SK-N-SH (cell line): ENCODE results near the gene A2M. TPM values are rescaled to one million over a fixed set of nuclear protein-coding genes. Genes with fewer than 3 reads are reported as not detected.

Source experiments
- CTCF ChIA-PET: fragments of 300-600, 350-600 bp; formaldehyde crosslinking; extraction: SDS; loops from one replicate; lab custom pipeline; 2021; lab: Yijun Ruan, JAX
- POLR2A ChIA-PET: fragments of 350-600 bp; sonication (Branson Sonifier 250); formaldehyde crosslinking; extraction: SDS; loops from one replicate; lab custom pipeline; 2020; ENCODE audit warnings: antibody characterized with exemption, inconsistent platforms; lab: Yijun Ruan, JAX
- DNase-seq: peaks from one replicate; pipeline ENCODE4 v3.0.0; 2012
- H2AFZ ChIP-seq: fragments of 200-600 bp; sonication (generic); 2 replicates; pipeline ENCODE4 v1.8.1; 2016; ENCODE audit warnings: antibody characterized with exemption, mild to moderate bottlenecking, low read depth
- H3F3A ChIP-seq: fragments of 200-600 bp; sonication (generic); replicated peaks from 2 replicates; pipeline ENCODE3; 2016; ENCODE audit warnings: antibody characterized with exemption, mild to moderate bottlenecking; ENCODE audit not compliant: insufficient read depth
- H3K27ac ChIP-seq, 2 experiments: fragments of 200-500 bp in 1 of 2; fragments of 200-600 bp in 1 of 2; sonication (Bioruptor generic) in 1 of 2; sonication (generic), shearing (Covaris generic) in 1 of 2; 2 replicates each; pipeline versions ENCODE4 v1.5.1 to v1.6.1; 2014 to 2016; ENCODE audit warnings: low read depth in 2 of 2, inconsistent platforms in 1 of 2, low read length in 1 of 2, mild to moderate bottlenecking in 1 of 2, mixed read lengths in 1 of 2
- H3K27me3 ChIP-seq: fragments of 200-600 bp; sonication (generic), shearing (Covaris generic); 2 replicates; pipeline ENCODE4 v1.6.1; 2016; ENCODE audit warnings: mixed run types; ENCODE audit not compliant: insufficient read depth
- H3K36me3 ChIP-seq, 2 experiments: fragments of 200-500 bp in 1 of 2; fragments of 200-600 bp in 1 of 2; sonication (Bioruptor generic) in 1 of 2; sonication (generic) in 1 of 2; replicated peaks in 1 of 2; 2 replicates each; pipeline versions ENCODE3 to v1.5.1; 2014 to 2016; ENCODE audit warnings: low read length in 1 of 2, mild to moderate bottlenecking in 1 of 2; ENCODE audit not compliant: insufficient read depth in 2 of 2, control insufficient read depth in 1 of 2
- H3K4me1 ChIP-seq, 2 experiments: fragments of 200-500 bp in 1 of 2; fragments of 200-600 bp in 1 of 2; sonication (Bioruptor generic) in 1 of 2; sonication (generic), shearing (Covaris generic) in 1 of 2; 2 replicates each; pipeline versions ENCODE4 v1.5.1 to v1.6.1; 2014 to 2016; ENCODE audit warnings: low read depth in 1 of 2, low read length in 1 of 2, mixed run types in 1 of 2; ENCODE audit not compliant: insufficient read depth in 2 of 2, control insufficient read depth in 1 of 2
- H3K4me2 ChIP-seq: fragments of 200-600 bp; sonication (generic), shearing (Covaris generic); 2 replicates; pipeline ENCODE4 v1.6.1; 2017; ENCODE audit warnings: mixed run types
- H3K4me3 ChIP-seq, 2 experiments: fragments of 200-500 bp in 1 of 2; fragments of 200-600 bp in 1 of 2; sonication (Bioruptor generic) in 1 of 2; sonication (generic), shearing (Covaris generic) in 1 of 2; 2 replicates each; pipeline versions ENCODE4 v1.5.1 to v1.8.1; 2014 to 2016; ENCODE audit warnings: low read depth in 2 of 2, inconsistent platforms in 1 of 2, low read length in 1 of 2, mild to moderate bottlenecking in 1 of 2, mixed read lengths in 1 of 2, moderate library complexity in 1 of 2
- H3K79me2 ChIP-seq: fragments of 200-600 bp; sonication (generic); 2 replicates; pipeline ENCODE4 v1.8.1; 2017; ENCODE audit warnings: mild to moderate bottlenecking; ENCODE audit not compliant: insufficient read depth
- H3K9ac ChIP-seq: fragments of 200-600 bp; sonication (generic); 2 replicates; pipeline ENCODE4 v1.6.1; 2017; ENCODE audit warnings: mixed run types
- H3K9me2 ChIP-seq: fragments of 200-600 bp; sonication (generic); 2 replicates; pipeline ENCODE4 v1.6.1; 2017; ENCODE audit warnings: mixed run types
- H3K9me3 ChIP-seq: fragments of 200-600 bp; sonication (generic); 2 replicates; pipeline ENCODE4 v1.6.1; 2017; ENCODE audit warnings: mixed run types, mild to moderate bottlenecking, moderate library complexity
- H4K20me1 ChIP-seq: fragments of 200-600 bp; sonication (generic); 2 replicates; pipeline ENCODE4 v1.6.1; 2017; ENCODE audit warnings: mild to moderate bottlenecking, mixed run types; ENCODE audit not compliant: insufficient read depth
- CTCF ChIP-seq: fragments of 200-600 bp; sonication (generic); IDR thresholded peaks from 2 replicates; pipeline ENCODE4 v1.6.1; 2017; ENCODE audit warnings: antibody characterized with exemption, mild to moderate bottlenecking, moderate library complexity
- ELF1 ChIP-seq: IDR thresholded peaks from 2 replicates; pipeline ENCODE4 v1.4.0; 2012
- EP300 ChIP-seq, 2 experiments: IDR thresholded peaks; 2 replicates each; pipeline versions ENCODE4 v1.4.0 to v1.6.1; 2012; ENCODE audit warnings: borderline replicate concordance in 1 of 2, low read depth in 1 of 2, low read length in 1 of 2
- EZH2phosphoT487 ChIP-seq: fragments of 200-600 bp; sonication (generic); IDR thresholded peaks from 2 replicates; pipeline ENCODE4 v1.6.1; 2017; ENCODE audit warnings: low read depth, mixed run types, mild to moderate bottlenecking, antibody characterized with exemption, moderate library complexity, borderline replicate concordance
- GABPA ChIP-seq: IDR thresholded peaks from 2 replicates; pipeline ENCODE4 v1.4.0; 2012; ENCODE audit warnings: low read depth, mild to moderate bottlenecking
- JUND ChIP-seq: IDR thresholded peaks from 2 replicates; pipeline ENCODE4 v1.4.0; 2012
- MEF2A ChIP-seq: IDR thresholded peaks from 2 replicates; pipeline ENCODE4 v1.4.0; 2012; ENCODE audit warnings: low read depth, borderline replicate concordance
- MXI1 ChIP-seq: IDR thresholded peaks from 2 replicates; pipeline ENCODE4 v1.6.1; 2012; ENCODE audit warnings: mild to moderate bottlenecking, low read depth, low read length, improper control_type of control experiment
- POLR2AphosphoS5 ChIP-seq: IDR thresholded peaks from 2 replicates; pipeline ENCODE4 v1.6.1; 2012; ENCODE audit warnings: low read depth, low read length
- RAD21 ChIP-seq: IDR thresholded peaks from 2 replicates; pipeline ENCODE4 v1.6.1; 2012; ENCODE audit warnings: mild to moderate bottlenecking, low read length
- SMC3 ChIP-seq: IDR thresholded peaks from 2 replicates; pipeline ENCODE4 v1.6.1; 2012; ENCODE audit warnings: low read depth, low read length, improper control_type of control experiment
- TAF1 ChIP-seq: IDR thresholded peaks from 2 replicates; pipeline ENCODE4 v1.6.1; 2012; ENCODE audit warnings: low read depth, mild to moderate bottlenecking, low read length, moderate library complexity, borderline replicate concordance
- TCF12 ChIP-seq: IDR thresholded peaks from 2 replicates; pipeline ENCODE4 v1.4.0; 2012
- TEAD4 ChIP-seq: IDR thresholded peaks from 2 replicates; pipeline ENCODE4 v1.4.0; 2012; ENCODE audit warnings: mild to moderate bottlenecking, borderline replicate concordance; ENCODE audit not compliant: insufficient read depth
- YY1 ChIP-seq: IDR thresholded peaks from 2 replicates; pipeline ENCODE4 v1.4.0; 2012; ENCODE audit warnings: low read depth, mild to moderate bottlenecking
- WGBS: methylation state at CpG from one replicate; pipeline ENCODE4 v1.1.6; 2017; ENCODE audit warnings: low lambda C conversion rate; 5-methylcytosine and 5-hydroxymethylcytosine counted together
- polyA plus RNA-seq, 3 experiments: library from polyadenylated mRNA; depleted of rRNA; stranded (reverse); fragments of >200 nt; gene quantifications; 2 replicates each; pipeline ENCODE4 v1.2.3, GENCODE V29; 2012
- TF ChIP-seq, protein P1 (sequence below): IDR thresholded peaks from 2 replicates; pipeline ENCODE4; 2012
- TF ChIP-seq, protein P2 (sequence below): IDR thresholded peaks from 2 replicates; pipeline ENCODE4 v1.4.0; 2012; ENCODE audit warnings: low read depth
- TF ChIP-seq, protein P3 (sequence below): fragments of 150-350 bp; IDR thresholded peaks from 2 replicates; pipeline ENCODE4 v1.6.1; 2016; ENCODE audit warnings: mild to moderate bottlenecking, low read depth, low read length
- TF ChIP-seq, protein P4 (sequence below): IDR thresholded peaks from 2 replicates; pipeline ENCODE4 v1.4.0; 2012; ENCODE audit warnings: low read depth, borderline replicate concordance

Gene A2M
- polyA plus RNA-seq, 1 of the 3 experiments (the other 2 are of a cell fraction): not detected

- H3K4me2 ChIP-seq: no peak overlapping the region
- no peaks in the 10 kb centered on the region for H3K9me3 ChIP-seq
- no peaks in the 10 kb centered on the region for H3K36me3 ChIP-seq
- H3K27ac ChIP-seq: no peak overlapping the region
- CTCF ChIA-PET: interaction anchor here (1.2 to 1.7 kb wide), 4 partner anchors 9 to 352 kb away, joined by 3 to 7 read pairs (median 4); no protein-coding TSS in a partner anchor
- DNase-seq: no peak
- no peaks in the 10 kb centered on the region for H3K79me2 ChIP-seq
- WGBS: 81% methylated on average over 2 of the region's 2 CpGs
- no peaks in the 10 kb centered on the region for H4K20me1 ChIP-seq
- H3K4me1 ChIP-seq: no peaks in the 10 kb centered on the region
- POLR2A ChIA-PET: no interaction called here
- no peak for TF ChIP-seq MEF2A
- no peak for TF ChIP-seq JUND
- no peak for TF ChIP-seq EP300 (IDR thresholded peaks at IDR 0.05; ENCODE audit: borderline replicate concordance in 1 of 2, low read depth in 1 of 2, low read length in 1 of 2)
- no peak for TF ChIP-seq TEAD4
- no peak for TF ChIP-seq YY1
- TF ChIP-seq, protein P1, sequence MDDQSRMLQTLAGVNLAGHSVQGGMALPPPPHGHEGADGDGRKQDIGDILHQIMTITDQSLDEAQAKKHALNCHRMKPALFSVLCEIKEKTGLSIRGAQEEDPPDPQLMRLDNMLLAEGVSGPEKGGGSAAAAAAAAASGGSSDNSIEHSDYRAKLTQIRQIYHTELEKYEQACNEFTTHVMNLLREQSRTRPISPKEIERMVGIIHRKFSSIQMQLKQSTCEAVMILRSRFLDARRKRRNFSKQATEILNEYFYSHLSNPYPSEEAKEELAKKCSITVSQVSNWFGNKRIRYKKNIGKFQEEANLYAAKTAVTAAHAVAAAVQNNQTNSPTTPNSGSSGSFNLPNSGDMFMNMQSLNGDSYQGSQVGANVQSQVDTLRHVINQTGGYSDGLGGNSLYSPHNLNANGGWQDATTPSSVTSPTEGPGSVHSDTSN: no peak
- TF ChIP-seq, protein P2, sequence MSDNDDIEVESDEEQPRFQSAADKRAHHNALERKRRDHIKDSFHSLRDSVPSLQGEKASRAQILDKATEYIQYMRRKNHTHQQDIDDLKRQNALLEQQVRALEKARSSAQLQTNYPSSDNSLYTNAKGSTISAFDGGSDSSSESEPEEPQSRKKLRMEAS: no peak
- TF ChIP-seq, all 33 proteins: peak for 0
- Histone ChIP-seq H3K9ac (no peak overlapping the region), H3K4me3 (no peak overlapping the region), H3K9me2 (no peaks in the 10 kb centered on the region), H3K27me3 (no peaks in the 10 kb centered on the region), H2AFZ (no peak overlapping the region), H3F3A (no peaks in the 10 kb centered on the region)
Observed at GRCh38 chr12:9033265-9033887, 82.3 kb downstream of the A2M start.

DNA sequence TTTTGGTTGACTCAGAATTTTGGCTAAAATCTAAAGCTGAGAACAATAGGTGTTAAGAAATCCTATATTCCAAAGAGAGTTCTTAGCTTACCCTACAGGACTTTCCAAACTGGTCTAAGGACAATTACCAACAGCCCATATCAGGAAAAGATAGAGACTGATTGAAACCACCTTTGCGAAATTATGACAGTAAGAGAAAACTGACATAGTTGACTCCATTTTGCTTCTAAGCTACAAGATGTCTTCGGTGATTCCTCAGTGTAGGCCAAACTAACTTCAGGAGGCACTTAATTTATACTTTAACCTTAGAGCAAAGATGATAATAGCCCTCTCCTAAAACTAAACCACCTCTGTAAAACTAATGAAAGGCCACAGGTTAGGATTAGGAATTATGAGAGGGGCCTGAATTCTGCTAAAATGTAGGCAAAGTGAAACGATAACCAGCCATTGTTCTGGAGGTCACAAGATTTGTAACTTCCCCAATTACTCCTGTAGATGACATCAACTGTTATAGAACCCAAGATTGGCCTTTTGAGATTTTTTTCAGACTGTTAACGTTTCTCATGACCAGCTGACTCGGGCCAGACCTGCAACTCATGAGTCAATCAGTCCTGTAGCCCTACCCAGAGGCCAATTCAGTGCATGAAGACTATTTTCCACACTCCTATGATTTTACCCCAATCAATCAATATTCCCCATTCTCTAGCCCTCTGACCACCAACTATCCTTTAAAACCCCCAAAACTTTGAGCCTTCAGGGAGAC is 83.3 kb downstream of the A2M start:
- no peaks in the 10 kb centered on the region for H4K20me1 ChIP-seq
- no peaks in the 10 kb centered on the region for H3K27me3 ChIP-seq
- H3K36me3 ChIP-seq: no peaks in the 10 kb centered on the region
- WGBS: 57% methylated on average over 5 of the region's 5 CpGs
- ChIA-PET CTCF (interaction anchor here (1.0 to 1.4 kb wide), 3 partner anchors 10 to 351 kb away, joined by 3 to 4 read pairs (median 4); no protein-coding TSS in a partner anchor), POLR2A (no interaction called here)
- H3K4me3 ChIP-seq: no peak overlapping the region
- no peaks in the 10 kb centered on the region for H3K9me3 ChIP-seq
- H3K9ac ChIP-seq: no peak overlapping the region
- H3F3A ChIP-seq: no peaks in the 10 kb centered on the region
- DNase-seq: no peak
- no peak overlapping the region for H2AFZ ChIP-seq
- H3K4me1 ChIP-seq: no peaks in the 10 kb centered on the region
- no peaks in the 10 kb centered on the region for H3K9me2 ChIP-seq
- no peaks in the 10 kb centered on the region for H3K79me2 ChIP-seq
- no peak overlapping the region for H3K4me2 ChIP-seq
- no peak overlapping the region for H3K27ac ChIP-seq
- no peak for TF ChIP-seq JUND
- TF ChIP-seq, protein P3, sequence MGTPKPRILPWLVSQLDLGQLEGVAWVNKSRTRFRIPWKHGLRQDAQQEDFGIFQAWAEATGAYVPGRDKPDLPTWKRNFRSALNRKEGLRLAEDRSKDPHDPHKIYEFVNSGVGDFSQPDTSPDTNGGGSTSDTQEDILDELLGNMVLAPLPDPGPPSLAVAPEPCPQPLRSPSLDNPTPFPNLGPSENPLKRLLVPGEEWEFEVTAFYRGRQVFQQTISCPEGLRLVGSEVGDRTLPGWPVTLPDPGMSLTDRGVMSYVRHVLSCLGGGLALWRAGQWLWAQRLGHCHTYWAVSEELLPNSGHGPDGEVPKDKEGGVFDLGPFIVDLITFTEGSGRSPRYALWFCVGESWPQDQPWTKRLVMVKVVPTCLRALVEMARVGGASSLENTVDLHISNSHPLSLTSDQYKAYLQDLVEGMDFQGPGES: no peak
- no peak for TF ChIP-seq EZH2phosphoT487
- no peak for TF ChIP-seq MXI1
- no peak for TF ChIP-seq SMC3
- TF ChIP-seq, protein P4, sequence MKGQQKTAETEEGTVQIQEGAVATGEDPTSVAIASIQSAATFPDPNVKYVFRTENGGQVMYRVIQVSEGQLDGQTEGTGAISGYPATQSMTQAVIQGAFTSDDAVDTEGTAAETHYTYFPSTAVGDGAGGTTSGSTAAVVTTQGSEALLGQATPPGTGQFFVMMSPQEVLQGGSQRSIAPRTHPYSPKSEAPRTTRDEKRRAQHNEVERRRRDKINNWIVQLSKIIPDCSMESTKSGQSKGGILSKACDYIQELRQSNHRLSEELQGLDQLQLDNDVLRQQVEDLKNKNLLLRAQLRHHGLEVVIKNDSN: no peak
- no peak for TF ChIP-seq CTCF
- no peak for TF ChIP-seq GABPA
- no peak for TF ChIP-seq YY1
- TF ChIP-seq TCF12: no peak
- no peak for TF ChIP-seq POLR2AphosphoS5
- TF ChIP-seq ELF1: no peak
- TF ChIP-seq, protein P2: no peak
- TF ChIP-seq RAD21: no peak
- no peak for TF ChIP-seq TAF1
- TF ChIP-seq MEF2A: no peak
- no peak for TF ChIP-seq TEAD4
